Subcutaneous abdominal adipose tissue (tissue), 5 donors: Measurements from ENCODE around the gene RBM22.

Experiments used
- H3K27ac ChIP-seq: one replicate; pipeline ENCODE4 v1.7.0; 2013; ENCODE audit warnings: low read depth, mild to moderate bottlenecking, inconsistent platforms, low read length, moderate library complexity
- H3K27me3 ChIP-seq, 5 donors: one replicate each; pipeline ENCODE4 v1.7.0; 2013; ENCODE audit warnings: low read length in 5 of 5, inconsistent platforms in 1 of 5; ENCODE audit not compliant: control insufficient read depth in 5 of 5, insufficient read depth in 4 of 5
- H3K36me3 ChIP-seq, 5 donors: one replicate each; pipeline ENCODE4 v1.7.0; 2013; ENCODE audit warnings: low read length in 5 of 5; ENCODE audit not compliant: control insufficient read depth in 5 of 5, insufficient read depth in 5 of 5
- H3K4me1 ChIP-seq, 5 donors: one replicate each; pipeline ENCODE4 v1.7.0; 2013; ENCODE audit warnings: low read length in 5 of 5, mild to moderate bottlenecking in 3 of 5, moderate library complexity in 1 of 5; ENCODE audit not compliant: control insufficient read depth in 5 of 5, insufficient read depth in 5 of 5
- H3K4me3 ChIP-seq, 5 donors: one replicate each; pipeline ENCODE4 v1.7.0; 2013; ENCODE audit warnings: low read length in 5 of 5, low read depth in 1 of 5
- H3K9ac ChIP-seq, 5 donors: one replicate each; pipeline ENCODE4 v1.7.0; 2013; ENCODE audit warnings: low read length in 5 of 5, mild to moderate bottlenecking in 4 of 5, moderate library complexity in 3 of 5
- H3K9me3 ChIP-seq, 5 donors: one replicate each; pipeline ENCODE4 v1.7.0; 2013; ENCODE audit warnings: low read length in 5 of 5; ENCODE audit not compliant: control insufficient read depth in 5 of 5
- donor health status: healthy.
- donor health status: healthy.
- donor health status: healthy.
- donor health status: healthy.
- donor health status: healthy.

RBM22 gene

DNA sequence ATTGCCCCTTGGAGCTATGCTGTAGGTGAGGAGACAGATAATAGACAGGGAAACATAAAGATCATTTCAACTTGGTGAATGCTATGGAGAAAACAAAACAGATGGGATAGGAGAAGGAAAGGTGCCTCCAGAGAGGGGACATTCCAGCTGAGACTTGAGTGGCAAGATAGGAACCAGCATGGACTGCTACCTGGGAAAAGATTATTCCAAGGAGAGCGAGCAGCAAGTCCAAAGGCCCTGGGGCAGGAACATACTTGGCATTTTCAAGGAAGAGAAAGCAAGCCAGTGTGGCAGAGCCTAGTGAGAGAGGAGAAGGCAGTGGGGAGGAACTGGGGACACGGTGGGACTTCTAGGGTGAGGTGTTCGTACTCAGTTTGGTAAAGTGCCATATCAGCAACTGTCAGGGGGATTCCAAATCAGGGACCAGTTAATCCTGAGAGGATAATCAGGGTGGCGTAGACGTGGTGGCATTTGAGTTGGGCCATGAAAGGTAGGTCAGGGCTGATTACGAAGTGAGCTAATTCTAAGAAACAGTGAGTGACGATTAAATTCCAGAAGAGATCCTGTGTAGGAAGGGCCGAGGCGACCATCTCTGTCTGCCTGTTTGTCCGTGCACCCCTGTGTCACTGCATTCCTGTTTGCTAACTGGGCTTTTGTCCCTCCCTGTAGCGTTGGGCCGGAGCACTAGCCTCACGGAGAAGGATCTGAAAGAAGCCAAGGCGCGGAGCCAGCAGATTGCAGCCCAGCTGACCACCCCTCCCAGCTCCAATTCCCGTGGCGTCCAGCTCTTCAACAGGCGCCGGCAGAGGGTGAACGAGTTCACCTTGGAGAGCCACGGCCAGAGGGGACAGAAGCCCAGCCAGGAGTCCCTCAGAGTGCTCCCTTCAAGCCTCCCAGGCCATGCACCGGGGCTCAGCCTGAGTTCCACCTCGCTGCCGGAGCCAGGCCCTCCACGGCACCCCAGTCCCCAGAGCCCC is 53.3 kb downstream of the RBM22 start:
- Histone ChIP-seq H3K27me3 (no peaks in the 10 kb centered on the region), H3K27ac (peak overlapping the region; percentile 50), H3K4me1 (peaks cover 23 to 59% (median 58%) of the 10 kb centered on the region in 5 donors), H3K9ac (peak overlapping the region in 2 of 5 donors; percentile 32 to 41), H3K9me3 (no peaks in the 10 kb centered on the region), H3K36me3 (peaks cover 0 to 35% (median 33%) of the 10 kb centered on the region in 5 donors), H3K4me3 (peak overlapping the region in 1 of 5 donors; percentile 39)

DNA sequence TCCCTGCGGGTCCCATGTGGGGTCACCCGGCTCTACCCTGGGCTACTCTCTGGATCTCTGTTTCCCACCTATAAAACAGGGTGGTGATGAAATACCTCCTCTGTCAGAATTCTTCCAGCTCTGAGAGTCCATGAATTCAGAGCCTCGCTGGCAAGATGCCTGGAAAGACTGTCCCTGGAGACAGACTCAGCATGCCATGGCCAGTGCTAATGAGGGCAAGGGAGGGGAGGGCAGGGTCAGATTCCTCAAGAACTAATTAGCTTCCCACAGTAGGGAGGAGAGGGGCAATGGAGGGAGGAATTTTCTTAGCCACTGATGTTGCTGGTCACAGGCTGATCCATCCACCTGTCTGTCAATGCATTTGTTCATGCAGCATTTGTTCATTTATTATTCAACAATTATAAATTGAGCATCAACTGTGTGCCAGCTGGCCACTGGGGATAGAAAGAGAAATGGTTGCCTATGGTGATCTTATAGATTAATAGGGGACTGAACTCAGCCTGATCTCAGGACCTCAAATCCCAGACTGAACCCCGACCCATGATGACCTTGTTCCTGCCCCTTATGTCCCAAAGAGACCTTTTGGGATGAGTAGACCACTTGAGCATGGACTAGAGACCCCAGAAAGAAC is 55.7 kb downstream of the RBM22 start:
- Histone ChIP-seq H3K27me3 (no peaks in the 10 kb centered on the region), H3K4me3 (no peak overlapping the region), H3K36me3 (peaks cover 0 to 24% (median 20%) of the 10 kb centered on the region in 5 donors), H3K4me1 (peaks cover 35 to 66% (median 63%) of the 10 kb centered on the region in 5 donors), H3K9me3 (no peaks in the 10 kb centered on the region), H3K27ac (peak overlapping the region; percentile 98), H3K9ac (peak overlapping the region in 1 of 5 donors; percentile 48)

DNA sequence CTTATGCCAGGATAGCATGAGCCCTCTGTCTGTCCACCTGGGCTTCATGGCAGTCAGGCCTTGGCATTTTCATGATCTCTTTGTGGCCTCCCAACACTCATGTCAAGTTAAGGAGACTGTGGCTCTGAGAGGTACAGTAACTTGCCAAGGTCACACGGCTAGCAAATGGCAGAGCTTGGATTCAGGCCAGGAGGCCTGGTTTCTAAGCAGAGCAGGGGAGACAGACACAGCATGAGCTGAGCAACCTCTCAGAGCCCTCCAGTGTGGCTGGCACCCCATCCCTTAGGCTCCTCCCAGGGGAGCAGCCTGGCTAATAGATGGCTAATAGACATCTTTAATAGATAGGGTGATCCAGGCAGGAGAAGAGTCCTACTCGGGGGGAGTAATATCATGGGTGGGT is 56.3 kb downstream of the RBM22 start:
- Histone ChIP-seq H3K4me3 (no peak overlapping the region), H3K27ac (peak overlapping the region; percentile 98), H3K36me3 (peaks cover 0 to 18% (median 14%) of the 10 kb centered on the region in 5 donors), H3K9me3 (no peaks in the 10 kb centered on the region), H3K9ac (peak overlapping the region in 3 of 5 donors; percentile 5 to 68 (median 48)), H3K4me1 (peaks cover 40 to 73% (median 69%) of the 10 kb centered on the region in 5 donors), H3K27me3 (no peaks in the 10 kb centered on the region)

DNA sequence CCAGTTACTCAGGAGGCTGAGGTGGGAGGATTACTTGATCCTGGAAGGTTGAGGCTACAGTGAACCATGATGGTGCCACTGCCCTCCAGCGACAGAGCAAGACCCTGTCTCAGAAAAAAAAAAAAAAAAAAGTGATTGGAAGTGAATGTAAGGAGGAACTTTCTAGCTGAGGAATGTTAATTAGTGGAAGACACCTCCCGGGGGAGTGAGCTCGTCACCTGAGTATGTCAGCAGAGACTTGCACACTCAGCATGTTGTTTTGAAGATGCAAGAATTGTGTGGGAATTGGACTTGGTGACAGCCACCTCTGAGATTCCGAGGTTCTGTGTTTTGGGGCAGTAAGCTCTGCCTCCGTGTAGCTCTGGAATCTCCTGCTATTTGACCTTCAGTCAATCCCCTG is 56.8 kb downstream of the RBM22 start:
- Histone ChIP-seq H3K9me3 (no peaks in the 10 kb centered on the region), H3K27ac (peak overlapping the region; percentile 98), H3K9ac (peak overlapping the region in 1 of 5 donors; percentile 44), H3K36me3 (peaks cover 0 to 14% (median 9%) of the 10 kb centered on the region in 5 donors), H3K4me1 (peaks cover 43 to 77% (median 73%) of the 10 kb centered on the region in 5 donors), H3K27me3 (no peaks in the 10 kb centered on the region), H3K4me3 (no peak overlapping the region)

DNA sequence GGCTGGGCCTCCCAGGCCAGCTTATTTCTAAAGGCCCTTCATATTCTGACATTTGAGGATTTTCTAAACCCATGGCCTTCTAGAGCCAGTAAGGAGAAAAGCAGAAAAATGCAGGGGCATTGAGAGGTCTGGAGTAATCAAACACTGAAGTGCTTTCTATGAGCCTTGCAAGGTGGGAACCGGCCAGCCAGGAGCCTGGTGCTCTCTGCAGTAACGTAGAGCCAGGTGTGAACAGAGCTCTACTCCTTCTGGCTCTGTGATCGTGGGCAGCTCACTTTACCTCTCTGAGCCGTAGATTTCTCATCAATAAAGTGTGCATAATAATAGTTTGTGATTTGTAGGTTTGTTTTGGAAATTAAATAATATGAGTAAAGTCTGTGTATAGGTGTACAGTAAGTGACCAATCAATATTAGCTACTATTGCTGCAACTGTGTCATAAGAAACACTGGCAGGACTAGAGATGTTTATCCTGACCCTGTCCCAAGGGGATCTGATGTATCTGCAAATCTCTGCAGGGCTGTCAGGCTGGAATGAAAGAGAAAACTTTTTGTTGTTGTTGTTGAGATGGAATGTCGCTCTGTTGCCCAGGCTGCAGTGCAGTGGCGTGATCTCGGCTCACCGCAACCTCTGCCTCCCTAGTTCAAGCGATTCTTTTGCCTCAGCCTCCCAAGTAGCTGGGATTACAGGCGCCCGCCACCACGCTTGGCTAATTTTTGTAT is 57.7 kb downstream of the RBM22 start:
- peaks cover 41 to 77% (median 74%) of the 10 kb centered on the region in 5 donors for H3K4me1 ChIP-seq
- H3K27ac ChIP-seq: peak overlapping the region; percentile 98
- peak overlapping the region in 1 of 5 donors; percentile 38 for H3K4me3 ChIP-seq
- peak overlapping the region in 2 of 5 donors; percentile 50 to 63 for H3K9ac ChIP-seq
- H3K9me3 ChIP-seq: no peaks in the 10 kb centered on the region
- no peaks in the 10 kb centered on the region for H3K27me3 ChIP-seq
- peaks cover 0 to 5% (median under 1%) of the 10 kb centered on the region in 5 donors for H3K36me3 ChIP-seq

DNA sequence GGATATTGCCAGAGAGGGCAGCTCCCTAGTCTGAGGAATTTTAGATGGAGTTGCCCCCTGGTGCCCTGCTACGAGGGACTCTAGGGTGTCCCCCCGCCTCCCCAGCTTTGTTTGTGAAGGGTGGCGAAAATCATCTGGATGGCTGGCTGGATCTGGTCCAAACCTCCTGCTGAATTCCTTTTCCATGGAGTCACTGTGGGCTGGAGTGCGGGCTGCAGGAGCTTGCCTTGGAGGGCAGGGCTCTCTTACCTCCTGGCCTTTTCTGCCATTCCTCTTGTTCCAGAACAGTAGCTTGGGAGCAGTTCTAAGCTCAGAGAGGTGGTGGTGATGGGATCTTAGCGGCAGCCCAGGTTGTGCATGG is 58.3 kb downstream of the RBM22 start:
- H3K4me3 ChIP-seq: peak overlapping the region in 3 of 5 donors; percentile 1 to 38 (median 14)
- peaks cover 41 to 74% (median 71%) of the 10 kb centered on the region in 5 donors for H3K4me1 ChIP-seq
- no peaks in the 10 kb centered on the region for H3K27me3 ChIP-seq
- H3K9ac ChIP-seq: peak overlapping the region in 2 of 5 donors; percentile 59 to 63
- no peaks in the 10 kb centered on the region for H3K9me3 ChIP-seq
- H3K36me3 ChIP-seq: no peaks in the 10 kb centered on the region
- H3K27ac ChIP-seq: peak overlapping the region; percentile 98

DNA sequence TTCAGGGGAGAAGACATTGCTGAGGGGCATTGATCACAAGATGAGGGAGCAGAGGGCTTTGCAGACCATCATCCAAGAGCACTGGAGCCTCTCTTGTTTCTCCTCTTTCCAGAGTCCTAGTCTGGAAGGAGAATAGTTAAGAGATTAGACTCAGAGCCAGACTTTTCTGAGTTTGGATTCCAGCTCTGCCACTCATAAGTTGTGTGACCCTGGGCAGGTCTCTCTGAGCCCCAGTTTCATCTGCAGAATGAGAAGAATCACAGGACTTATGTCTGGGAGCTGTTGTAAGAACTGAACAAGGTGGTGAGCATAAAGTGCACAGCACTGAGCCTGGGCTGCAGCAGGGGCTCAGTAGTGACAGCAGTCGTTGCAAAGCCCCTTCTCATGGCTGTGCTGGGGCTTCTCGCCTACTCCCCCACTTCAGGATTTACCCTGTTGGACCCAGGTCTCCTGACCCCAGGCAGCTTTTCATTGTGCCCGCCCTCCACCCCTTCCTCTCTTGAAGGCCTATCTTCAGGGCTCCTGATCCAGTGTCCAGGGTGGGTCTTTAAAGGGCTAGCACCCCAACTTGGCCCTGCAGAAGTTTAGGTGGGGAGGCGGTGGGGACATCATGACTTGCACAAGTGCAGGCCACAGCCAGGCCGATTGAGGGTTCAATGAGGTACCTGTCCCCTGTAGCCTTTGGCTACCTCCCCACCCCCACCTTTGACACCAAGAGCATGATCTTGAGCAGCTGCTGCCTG is 58.9 kb downstream of the RBM22 start:
- H3K9me3 ChIP-seq: no peaks in the 10 kb centered on the region
- peak overlapping the region; percentile 33 to 81 (median 59) for H3K9ac ChIP-seq
- H3K36me3 ChIP-seq: no peaks in the 10 kb centered on the region
- peaks cover 41 to 75% (median 68%) of the 10 kb centered on the region in 5 donors for H3K4me1 ChIP-seq
- H3K27me3 ChIP-seq: no peaks in the 10 kb centered on the region
- peak overlapping the region; percentile 98 for H3K27ac ChIP-seq
- H3K4me3 ChIP-seq: peak overlapping the region in 3 of 5 donors; percentile 1 to 14 (median 6)

DNA sequence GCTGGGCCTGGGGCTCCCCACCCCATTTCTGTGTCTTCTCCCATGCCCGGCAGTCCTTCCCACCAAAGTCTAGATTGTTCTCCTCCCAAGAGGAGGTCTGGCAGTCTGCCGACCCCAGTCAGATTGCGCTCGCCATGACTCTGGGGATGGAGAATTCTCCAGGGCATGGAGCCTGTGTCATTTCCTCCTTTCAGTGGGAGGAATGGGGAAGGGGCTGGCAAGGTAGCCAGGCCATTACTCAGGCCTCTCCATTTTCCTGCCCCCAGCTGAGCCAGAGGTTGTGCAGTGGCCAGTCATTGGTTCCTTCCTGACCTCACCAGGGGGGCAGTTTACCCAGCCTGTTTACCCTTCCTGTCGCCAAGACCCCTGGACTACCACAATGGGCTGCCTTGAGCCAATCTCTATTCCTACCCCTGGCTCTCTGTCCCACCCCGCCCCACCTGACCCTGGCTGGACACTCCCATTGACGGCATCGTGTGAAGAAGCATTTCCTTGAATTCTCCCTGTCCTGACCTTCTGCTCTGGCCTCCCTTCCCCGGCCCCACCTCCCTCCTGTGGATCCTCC is 59.8 kb downstream of the RBM22 start:
- H3K9me3 ChIP-seq: no peaks in the 10 kb centered on the region
- H3K9ac ChIP-seq: peak overlapping the region; percentile 48 to 81 (median 59)
- peak overlapping the region; percentile 98 for H3K27ac ChIP-seq
- no peaks in the 10 kb centered on the region for H3K27me3 ChIP-seq
- peak overlapping the region in 4 of 5 donors; percentile 2 to 43 (median 12) for H3K4me3 ChIP-seq
- H3K36me3 ChIP-seq: no peaks in the 10 kb centered on the region
- peaks cover 41 to 83% (median 72%) of the 10 kb centered on the region in 5 donors for H3K4me1 ChIP-seq
